Epidermal melanocyte (primary cell): ENCODE results near the gene DYNLRB2.
A peak's percentile ranks its signal among the peaks of the same experiment; 100 is the strongest.

Experiments used
- DNase-seq: peaks from one replicate; pipeline ENCODE4 v3.0.0; 2011; ENCODE audit warnings: low spot score; ENCODE audit not compliant: insufficient read length

Gene DYNLRB2

GRCh38 chr16:80547145-80547544, 6.4 kb downstream of the DYNLRB2 start:
- no peak for DNase-seq

- DNase-seq, result no peak
Measured at GRCh38 chr16:80552277-80552676, 11.5 kb downstream of the DYNLRB2 start.

GRCh38 chr16:80554033-80554432, 13.2 kb downstream of the DYNLRB2 start:
- DNase-seq, result no peak

GRCh38 chr16:80556481-80556880, 15.7 kb downstream of the DYNLRB2 start:
- no peak for DNase-seq

GRCh38 chr16:80557037-80557436, 16.2 kb downstream of the DYNLRB2 start:
- no peak for DNase-seq

GRCh38 chr16:80559369-80559768, 18.6 kb downstream of the DYNLRB2 start:
- DNase-seq, result no peak

GRCh38 chr16:80563066-80563465, 22.3 kb downstream of the DYNLRB2 start:
- no peak for DNase-seq

- DNase-seq, result no peak
Measured at GRCh38 chr16:80564394-80564793, 23.6 kb downstream of the DYNLRB2 start.

GRCh38 chr16:80569440-80570105, 28.8 kb downstream of the DYNLRB2 start:
- DNase-seq, result no peak

GRCh38 chr16:80570106-80570478, 29.3 kb downstream of the DYNLRB2 start:
- DNase-seq, result no peak

GRCh38 chr16:80573700-80574120, 32.9 kb downstream of the DYNLRB2 start:
- DNase-seq, result no peak

GRCh38 chr16:80576343-80576912, 35.6 kb downstream of the DYNLRB2 start:
- DNase-seq, result no peak

GRCh38 chr16:80577485-80578280, 36.9 kb downstream of the DYNLRB2 start:
- no peak for DNase-seq

GRCh38 chr16:80580109-80580832, 39.5 kb downstream of the DYNLRB2 start:
- no peak for DNase-seq

- peak; percentile 37 for DNase-seq
Measured at GRCh38 chr16:80583466-80583865, 42.7 kb downstream of the DYNLRB2 start.

- DNase-seq, result no peak
Measured at GRCh38 chr16:80585764-80586163, 45.0 kb downstream of the DYNLRB2 start.

GRCh38 chr16:80586476-80586875, 45.7 kb downstream of the DYNLRB2 start:
- no peak for DNase-seq

GRCh38 chr16:80587071-80587470, 46.3 kb downstream of the DYNLRB2 start:
- no peak for DNase-seq

GRCh38 chr16:80591071-80591915, 50.5 kb downstream of the DYNLRB2 start:
- DNase-seq, result no peak

GRCh38 chr16:80592273-80592672, 51.5 kb downstream of the DYNLRB2 start:
- DNase-seq, result no peak

GRCh38 chr16:80594756-80595155, 54.0 kb downstream of the DYNLRB2 start:
- no peak for DNase-seq
